Measurements from ENCODE around the gene NLRC3. TPM values are rescaled to one million over a fixed set of nuclear protein-coding genes. Genes with fewer than 3 reads are reported as not detected.

Gene NLRC3
- total and polyA plus RNA-seq, 2 donors from 2014 or later, result 0.52 to 5.3 TPM

- intact Hi-C loops (cut with DNase I), result no loop called here
- DNase-seq (no peak), FAIRE-seq (no peak)
- no peaks in the 10 kb centered on the region for H3K27me3 ChIP-seq (ENCODE audit: control insufficient read depth, insufficient read depth, low read length)
- H3K36me3 ChIP-seq (ENCODE audit: control insufficient read depth in 2 of 3, insufficient read depth in 3 of 3, low read length in 3 of 3), result no peaks in the 10 kb centered on the region
- H3K4me3 ChIP-seq (ENCODE audit: low read length in 3 of 3), result no peak overlapping the region
- H3K9me3 ChIP-seq (ENCODE audit: control insufficient read depth in 2 of 3, insufficient read depth in 1 of 3, low read length in 3 of 3), result no peaks in the 10 kb centered on the region
- no peak overlapping the region for H3K27ac ChIP-seq (ENCODE audit: low read depth in 2 of 2, low read length in 2 of 2)
- no peaks in the 10 kb centered on the region for H3K4me1 ChIP-seq (ENCODE audit: control insufficient read depth in 2 of 3, insufficient read depth in 2 of 3, low read depth in 1 of 3, low read length in 3 of 3)
- TF ChIP-seq CTCF (IDR thresholded peaks at IDR 0.05; ENCODE audit: borderline replicate concordance, extremely low read depth, insufficient read depth), result no peak
- no peak overlapping the region for H3K9ac ChIP-seq (ENCODE audit: low read length in 3 of 3)
Observed at GRCh38 chr16:3549906-3550305, 27.3 kb downstream of the NLRC3 start.

GRCh38 chr16:3548859-3549258 lies 28.3 kb downstream of the NLRC3 start:
- no peaks in the 10 kb centered on the region for H3K36me3 ChIP-seq (ENCODE audit: control insufficient read depth in 2 of 3, insufficient read depth in 3 of 3, low read length in 3 of 3)
- no peak for TF ChIP-seq CTCF (IDR thresholded peaks at IDR 0.05; ENCODE audit: borderline replicate concordance, extremely low read depth, insufficient read depth)
- H3K27me3 ChIP-seq (ENCODE audit: control insufficient read depth, insufficient read depth, low read length), result no peaks in the 10 kb centered on the region
- FAIRE-seq (no peak), DNase-seq (no peak)
- H3K9me3 ChIP-seq (ENCODE audit: control insufficient read depth in 2 of 3, insufficient read depth in 1 of 3, low read length in 3 of 3), result no peaks in the 10 kb centered on the region
- no peak overlapping the region for H3K4me3 ChIP-seq (ENCODE audit: low read length in 3 of 3)
- intact Hi-C loops (cut with DNase I), result no loop called here
- H3K4me1 ChIP-seq (ENCODE audit: control insufficient read depth in 2 of 3, insufficient read depth in 2 of 3, low read depth in 1 of 3, low read length in 3 of 3), result no peaks in the 10 kb centered on the region
- no peak overlapping the region for H3K9ac ChIP-seq (ENCODE audit: low read length in 3 of 3)
- no peak overlapping the region for H3K27ac ChIP-seq (ENCODE audit: low read depth in 2 of 2, low read length in 2 of 2)

- H3K9ac ChIP-seq (ENCODE audit: low read length in 3 of 3), result no peak overlapping the region
- no peak overlapping the region for H3K27ac ChIP-seq (ENCODE audit: low read depth in 2 of 2, low read length in 2 of 2)
- H3K4me1 ChIP-seq (ENCODE audit: control insufficient read depth in 2 of 3, insufficient read depth in 2 of 3, low read depth in 1 of 3, low read length in 3 of 3), result no peaks in the 10 kb centered on the region
- intact Hi-C loops (cut with DNase I), result no loop called here
- FAIRE-seq (no peak), DNase-seq (no peak)
- H3K9me3 ChIP-seq (ENCODE audit: control insufficient read depth in 2 of 3, insufficient read depth in 1 of 3, low read length in 3 of 3), result no peaks in the 10 kb centered on the region
- H3K27me3 ChIP-seq (ENCODE audit: control insufficient read depth, insufficient read depth, low read length), result no peaks in the 10 kb centered on the region
- no peaks in the 10 kb centered on the region for H3K36me3 ChIP-seq (ENCODE audit: control insufficient read depth in 2 of 3, insufficient read depth in 3 of 3, low read length in 3 of 3)
- TF ChIP-seq CTCF (IDR thresholded peaks at IDR 0.05; ENCODE audit: borderline replicate concordance, extremely low read depth, insufficient read depth), result no peak
- H3K4me3 ChIP-seq (ENCODE audit: low read length in 3 of 3), result no peak overlapping the region
Observed at GRCh38 chr16:3548445-3548844, 28.8 kb downstream of the NLRC3 start.

- no peak for TF ChIP-seq CTCF (IDR thresholded peaks at IDR 0.05; ENCODE audit: borderline replicate concordance, extremely low read depth, insufficient read depth)
- H3K27ac ChIP-seq (ENCODE audit: low read depth in 2 of 2, low read length in 2 of 2), result no peak overlapping the region
- no peaks in the 10 kb centered on the region for H3K27me3 ChIP-seq (ENCODE audit: control insufficient read depth, insufficient read depth, low read length)
- H3K9me3 ChIP-seq (ENCODE audit: control insufficient read depth in 2 of 3, insufficient read depth in 1 of 3, low read length in 3 of 3), result no peaks in the 10 kb centered on the region
- H3K36me3 ChIP-seq (ENCODE audit: control insufficient read depth in 2 of 3, insufficient read depth in 3 of 3, low read length in 3 of 3), result no peaks in the 10 kb centered on the region
- no peaks in the 10 kb centered on the region for H3K4me1 ChIP-seq (ENCODE audit: control insufficient read depth in 2 of 3, insufficient read depth in 2 of 3, low read depth in 1 of 3, low read length in 3 of 3)
- FAIRE-seq (no peak), DNase-seq (no peak)
- no peak overlapping the region for H3K4me3 ChIP-seq (ENCODE audit: low read length in 3 of 3)
- H3K9ac ChIP-seq (ENCODE audit: low read length in 3 of 3), result no peak overlapping the region
- intact Hi-C loops (cut with DNase I), result no loop called here
Observed at GRCh38 chr16:3546986-3547682, 30.1 kb downstream of the NLRC3 start.
